Measurements from ENCODE around the gene TNP2.
A peak's percentile ranks its signal among the peaks of the same experiment; 100 is the strongest.
"Not testable (repeated sequence)": the region's sequence is repeated elsewhere in the genome, so short reads cannot be mapped to it uniquely, and the experiment has no call there.

TNP2 gene

GRCh38 chr16:11299865-11300559, 30.9 kb upstream of the TNP2 start:
- no peak for DNase-seq

GRCh38 chr16:11298950-11299547, 29.9 kb upstream of the TNP2 start:
- DNase-seq, result not testable (repeated sequence)

GRCh38 chr16:11298143-11298900, 29.2 kb upstream of the TNP2 start:
- no peak for DNase-seq

- DNase-seq, result peak; percentile 65 to 75
Measured at GRCh38 chr16:11297492-11298142, 28.5 kb upstream of the TNP2 start.

- DNase-seq, result no peak
Measured at GRCh38 chr16:11296706-11297491, 27.8 kb upstream of the TNP2 start.

- DNase-seq, result no peak
Measured at GRCh38 chr16:11296351-11296705, 27.2 kb upstream of the TNP2 start.

GRCh38 chr16:11295672-11296071, 26.5 kb upstream of the TNP2 start:
- DNase-seq, result no peak

GRCh38 chr16:11292076-11292748, 23.1 kb upstream of the TNP2 start:
- DNase-seq, result no peak

- DNase-seq, result no peak
Measured at GRCh38 chr16:11291091-11291703, 22.1 kb upstream of the TNP2 start.

GRCh38 chr16:11290102-11290893, 21.2 kb upstream of the TNP2 start:
- DNase-seq, result no peak

- not testable (repeated sequence) for DNase-seq
Measured at GRCh38 chr16:11289696-11290095, 20.6 kb upstream of the TNP2 start.

- no peak for DNase-seq
Measured at GRCh38 chr16:11289202-11289601, 20.1 kb upstream of the TNP2 start.

- no peak for DNase-seq
Measured at GRCh38 chr16:11285842-11286241, 16.7 kb upstream of the TNP2 start.

GRCh38 chr16:11283820-11284248, 14.7 kb upstream of the TNP2 start:
- DNase-seq, result no peak

GRCh38 chr16:11280616-11281522, 11.7 kb upstream of the TNP2 start, which contains the start of gene PRM1:
PRM1 (minus strand) TSS chr16:11281330; CDS start chr16:11281238, 92 bp downstream.
- no peak for DNase-seq

GRCh38 chr16:11278681-11279628, 9.8 kb upstream of the TNP2 start:
- no peak for DNase-seq

- no peak for DNase-seq
Measured at GRCh38 chr16:11277607-11278337, 8.6 kb upstream of the TNP2 start.
